HS-27A (cell line): ENCODE measurements around the gene METTL26.
"Not testable (repeated sequence)": the region's sequence is repeated elsewhere in the genome, so short reads cannot be mapped to it uniquely, and the experiment has no call there.

Experiments used
- DNase-seq: peaks from one replicate; pipeline ENCODE4 v3.0.0-alpha.2; 2012; ENCODE audit warnings: low read depth, missing footprints

The METTL26 gene

GRCh38 chr16:625117-625976, 10.8 kb downstream of the METTL26 start:
- no peak for DNase-seq

GRCh38 chr16:624526-625070, 11.5 kb downstream of the METTL26 start:
- DNase-seq: no peak

GRCh38 chr16:622920-623280, 13.2 kb downstream of the METTL26 start:
- no peak for DNase-seq

GRCh38 chr16:621526-622105, 14.5 kb downstream of the METTL26 start:
- DNase-seq: no peak

- no peak for DNase-seq
Measured at GRCh38 chr16:620700-621525, 15.2 kb downstream of the METTL26 start.

GRCh38 chr16:619476-620100, 16.5 kb downstream of the METTL26 start:
- DNase-seq: no peak

GRCh38 chr16:617855-618254, 18.2 kb downstream of the METTL26 start:
- no peak for DNase-seq

GRCh38 chr16:616733-617586, 19.1 kb downstream of the METTL26 start:
- DNase-seq: no peak

- DNase-seq: no peak
Measured at GRCh38 chr16:615122-615521, 21.0 kb downstream of the METTL26 start.

GRCh38 chr16:610513-611381, 25.4 kb downstream of the METTL26 start:
- DNase-seq: no peak

GRCh38 chr16:609984-610383, 26.1 kb downstream of the METTL26 start:
- DNase-seq: no peak

GRCh38 chr16:609316-609715, 26.8 kb downstream of the METTL26 start:
- no peak for DNase-seq

- DNase-seq: no peak
Measured at GRCh38 chr16:608019-608418, 28.1 kb downstream of the METTL26 start.

GRCh38 chr16:606656-607307, 29.3 kb downstream of the METTL26 start:
- DNase-seq: no peak

- DNase-seq: no peak
Measured at GRCh38 chr16:603933-604332, 32.2 kb downstream of the METTL26 start.

- DNase-seq: no peak
Measured at GRCh38 chr16:600781-601180, 35.3 kb downstream of the METTL26 start.

GRCh38 chr16:598823-599739, 37.0 kb downstream of the METTL26 start:
- no peak for DNase-seq

- not testable (repeated sequence) for DNase-seq
Measured at GRCh38 chr16:597655-598054, 38.5 kb downstream of the METTL26 start.

GRCh38 chr16:596736-597060, 39.4 kb downstream of the METTL26 start:
- DNase-seq: no peak
